ENCODE data around the gene EVX2.

Gene EVX2

DNA sequence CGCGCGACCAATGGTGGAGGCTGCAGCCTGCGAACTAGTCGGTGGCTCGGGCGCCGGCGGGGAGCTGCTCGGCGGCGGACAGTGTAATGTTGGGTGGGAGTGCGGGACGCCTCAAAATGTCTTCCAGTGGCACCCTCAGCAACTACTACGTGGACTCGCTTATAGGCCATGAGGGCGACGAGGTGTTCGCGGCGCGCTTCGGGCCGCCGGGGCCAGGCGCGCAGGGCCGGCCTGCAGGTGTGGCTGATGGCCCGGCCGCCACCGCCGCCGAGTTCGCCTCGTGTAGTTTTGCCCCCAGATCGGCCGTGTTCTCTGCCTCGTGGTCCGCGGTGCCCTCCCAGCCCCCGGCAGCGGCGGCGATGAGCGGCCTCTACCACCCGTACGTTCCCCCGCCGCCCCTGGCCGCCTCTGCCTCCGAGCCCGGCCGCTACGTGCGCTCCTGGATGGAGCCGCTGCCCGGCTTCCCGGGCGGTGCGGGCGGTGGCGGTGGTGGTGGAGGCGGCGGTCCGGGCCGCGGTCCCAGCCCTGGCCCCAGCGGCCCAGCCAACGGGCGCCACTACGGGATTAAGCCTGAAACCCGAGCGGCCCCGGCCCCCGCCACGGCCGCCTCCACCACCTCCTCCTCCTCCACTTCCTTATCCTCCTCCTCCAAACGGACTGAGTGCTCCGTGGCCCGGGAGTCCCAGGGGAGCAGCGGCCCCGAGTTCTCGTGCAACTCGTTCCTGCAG lies 39.1 kb upstream of the EVX2 start, which contains the start of gene HOXD9:
Gene HOXD9, plus strand, starts transcription at position 37 of the 728 bp plus-strand sequence. Its CDS starts 50 bp downstream, at position 87.
- CTCF ChIA-PET: interaction anchor here (1.4 kb wide), 1 partner anchor 12 kb away, joined by 7 read pairs; no protein-coding TSS in a partner anchor
- Histone ChIP-seq H3K9me3 (ENCODE audit: control insufficient read depth, insufficient read depth, low read depth, low read length) (no peaks in the 10 kb centered on the region), H3K27ac (ENCODE audit: extremely low read depth, low read depth, low read length) (no peak within 1 kb of the TSS), H3K36me3 (ENCODE audit: control insufficient read depth in 2 of 2, insufficient read depth in 1 of 2, low read length in 2 of 2) (peaks cover 5 to 72% of the 10 kb centered on the region in 2 experiments; a peak in 2 of 3 replicates), H3K4me1 (ENCODE audit: control insufficient read depth, insufficient read depth, low read length) (no peaks in the 10 kb centered on the region; the same call in 1 of the 2 replicates), H3K4me3 (ENCODE audit: low read depth, low read length) (no peak within 1 kb of the TSS)
- TF ChIP-seq ZNF391 (tag by site-specific recombination; IDR thresholded peaks at IDR 0.05; ENCODE audit: borderline replicate concordance, low read depth): no peak
- TF ChIP-seq SCRT1 (tag by site-specific recombination; IDR thresholded peaks at IDR 0.05; ENCODE audit: borderline replicate concordance): no peak
- TF ChIP-seq ZNF621 (tag by site-specific recombination; IDR thresholded peaks at IDR 0.05): no peak
- TF ChIP-seq ZNF146 (tag by site-specific recombination; IDR thresholded peaks at IDR 0.05): no peak
- TF ChIP-seq, protein P1, sequence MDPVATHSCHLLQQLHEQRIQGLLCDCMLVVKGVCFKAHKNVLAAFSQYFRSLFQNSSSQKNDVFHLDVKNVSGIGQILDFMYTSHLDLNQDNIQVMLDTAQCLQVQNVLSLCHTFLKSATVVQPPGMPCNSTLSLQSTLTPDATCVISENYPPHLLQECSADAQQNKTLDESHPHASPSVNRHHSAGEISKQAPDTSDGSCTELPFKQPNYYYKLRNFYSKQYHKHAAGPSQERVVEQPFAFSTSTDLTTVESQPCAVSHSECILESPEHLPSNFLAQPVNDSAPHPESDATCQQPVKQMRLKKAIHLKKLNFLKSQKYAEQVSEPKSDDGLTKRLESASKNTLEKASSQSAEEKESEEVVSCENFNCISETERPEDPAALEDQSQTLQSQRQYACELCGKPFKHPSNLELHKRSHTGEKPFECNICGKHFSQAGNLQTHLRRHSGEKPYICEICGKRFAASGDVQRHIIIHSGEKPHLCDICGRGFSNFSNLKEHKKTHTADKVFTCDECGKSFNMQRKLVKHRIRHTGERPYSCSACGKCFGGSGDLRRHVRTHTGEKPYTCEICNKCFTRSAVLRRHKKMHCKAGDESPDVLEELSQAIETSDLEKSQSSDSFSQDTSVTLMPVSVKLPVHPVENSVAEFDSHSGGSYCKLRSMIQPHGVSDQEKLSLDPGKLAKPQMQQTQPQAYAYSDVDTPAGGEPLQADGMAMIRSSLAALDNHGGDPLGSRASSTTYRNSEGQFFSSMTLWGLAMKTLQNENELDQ (tag by site-specific recombination; IDR thresholded peaks at IDR 0.05; ENCODE audit: low read depth): no peak
- TF ChIP-seq ZFHX2 (tag by site-specific recombination; conservative IDR thresholded peaks at IDR 0.05): peak; percentile 20; the same call in 1 of the 2 replicates
- no peak for TF ChIP-seq ZNF19 (tag by site-specific recombination; IDR thresholded peaks at IDR 0.05; ENCODE audit: low read depth)
- TF ChIP-seq, protein P2, sequence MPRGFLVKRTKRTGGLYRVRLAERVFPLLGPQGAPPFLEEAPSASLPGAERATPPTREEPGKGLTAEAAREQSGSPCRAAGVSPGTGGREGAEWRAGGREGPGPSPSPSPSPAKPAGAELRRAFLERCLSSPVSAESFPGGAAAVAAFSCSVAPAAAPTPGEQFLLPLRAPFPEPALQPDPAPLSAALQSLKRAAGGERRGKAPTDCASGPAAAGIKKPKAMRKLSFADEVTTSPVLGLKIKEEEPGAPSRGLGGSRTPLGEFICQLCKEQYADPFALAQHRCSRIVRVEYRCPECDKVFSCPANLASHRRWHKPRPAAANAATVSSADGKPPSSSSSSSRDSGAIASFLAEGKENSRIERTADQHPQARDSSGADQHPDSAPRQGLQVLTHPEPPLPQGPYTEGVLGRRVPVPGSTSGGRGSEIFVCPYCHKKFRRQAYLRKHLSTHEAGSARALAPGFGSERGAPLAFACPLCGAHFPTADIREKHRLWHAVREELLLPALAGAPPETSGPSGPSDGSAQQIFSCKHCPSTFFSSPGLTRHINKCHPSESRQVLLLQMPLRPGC (tag by site-specific recombination; IDR thresholded peaks at IDR 0.05): no peak
- TF ChIP-seq ZNF223 (tag by site-specific recombination; IDR thresholded peaks at IDR 0.05): no peak
- TF ChIP-seq ZNF514 (tag by site-specific recombination; IDR thresholded peaks at IDR 0.05): no peak
- no peak for TF ChIP-seq ZBTB48 (tag by site-specific recombination; IDR thresholded peaks at IDR 0.05)
- TF ChIP-seq ZNF138 (tag by site-specific recombination; IDR thresholded peaks at IDR 0.05; ENCODE audit: borderline replicate concordance): no peak
- 0 out of 2 replicates have a peak, but pooled peaks have one; percentile 66 for TF ChIP-seq ZNF202 (tag by site-specific recombination; IDR thresholded peaks at IDR 0.05; ENCODE audit: borderline replicate concordance)
- no peak for TF ChIP-seq GLIS1 (tag by site-specific recombination; IDR thresholded peaks at IDR 0.05)
- POLR2A ChIA-PET: no interaction called here

DNA sequence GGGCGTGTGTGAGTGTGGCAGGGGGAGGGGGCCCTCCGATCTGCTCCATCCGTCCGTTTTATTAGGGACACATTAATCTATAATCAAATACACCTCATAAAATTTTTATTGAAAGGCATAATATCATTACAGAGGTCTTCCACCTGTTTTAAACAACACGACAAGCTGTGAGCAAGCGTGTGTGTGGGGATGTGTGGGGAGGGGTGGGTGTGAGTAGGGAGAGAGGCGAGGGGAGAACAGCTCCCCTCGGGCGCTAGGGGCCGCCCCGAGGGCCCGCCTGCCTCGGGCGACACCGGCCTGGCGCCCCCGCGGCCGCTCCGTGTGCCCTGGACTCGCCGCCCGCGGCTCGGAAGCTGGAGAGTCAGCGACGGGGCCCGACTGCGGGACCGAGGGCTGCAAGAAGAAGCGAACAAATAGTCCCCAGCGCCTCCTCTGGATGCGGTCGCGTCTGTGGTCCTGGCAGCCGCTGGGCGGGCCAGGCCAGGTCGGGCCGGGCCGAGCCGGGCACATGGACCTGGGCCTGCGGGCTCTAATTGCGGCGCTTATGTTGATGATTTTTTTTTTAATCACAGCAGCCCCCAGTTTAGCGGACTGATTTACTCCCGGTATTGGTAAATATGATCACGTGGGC lies 38.4 kb upstream of the EVX2 start:
- H3K27ac ChIP-seq (ENCODE audit: extremely low read depth, low read depth, low read length): no peak overlapping the region
- ChIA-PET CTCF (interaction anchor here (1.4 kb wide), 1 partner anchor 11 kb away, joined by 7 read pairs; no protein-coding TSS in a partner anchor), POLR2A (no interaction called here)
- H3K4me3 ChIP-seq (ENCODE audit: low read depth, low read length): no peak overlapping the region
- TF ChIP-seq ZNF747 (tag by site-specific recombination; IDR thresholded peaks at IDR 0.05): no peak
- no peak for TF ChIP-seq SCRT2 (tag by site-specific recombination; IDR thresholded peaks at IDR 0.05)
- no peak for TF ChIP-seq YY1 (tag by site-specific recombination; IDR thresholded peaks at IDR 0.05)
- no peak for TF ChIP-seq ZNF248 (tag by site-specific recombination; IDR thresholded peaks at IDR 0.05)
- TF ChIP-seq ZNF157 (tag by site-specific recombination; IDR thresholded peaks at IDR 0.05): no peak
- TF ChIP-seq ZNF701 (tag by site-specific recombination; IDR thresholded peaks at IDR 0.05): no peak
- TF ChIP-seq ZNF501 (tag by site-specific recombination; IDR thresholded peaks at IDR 0.05): no peak
- TF ChIP-seq, protein P3, sequence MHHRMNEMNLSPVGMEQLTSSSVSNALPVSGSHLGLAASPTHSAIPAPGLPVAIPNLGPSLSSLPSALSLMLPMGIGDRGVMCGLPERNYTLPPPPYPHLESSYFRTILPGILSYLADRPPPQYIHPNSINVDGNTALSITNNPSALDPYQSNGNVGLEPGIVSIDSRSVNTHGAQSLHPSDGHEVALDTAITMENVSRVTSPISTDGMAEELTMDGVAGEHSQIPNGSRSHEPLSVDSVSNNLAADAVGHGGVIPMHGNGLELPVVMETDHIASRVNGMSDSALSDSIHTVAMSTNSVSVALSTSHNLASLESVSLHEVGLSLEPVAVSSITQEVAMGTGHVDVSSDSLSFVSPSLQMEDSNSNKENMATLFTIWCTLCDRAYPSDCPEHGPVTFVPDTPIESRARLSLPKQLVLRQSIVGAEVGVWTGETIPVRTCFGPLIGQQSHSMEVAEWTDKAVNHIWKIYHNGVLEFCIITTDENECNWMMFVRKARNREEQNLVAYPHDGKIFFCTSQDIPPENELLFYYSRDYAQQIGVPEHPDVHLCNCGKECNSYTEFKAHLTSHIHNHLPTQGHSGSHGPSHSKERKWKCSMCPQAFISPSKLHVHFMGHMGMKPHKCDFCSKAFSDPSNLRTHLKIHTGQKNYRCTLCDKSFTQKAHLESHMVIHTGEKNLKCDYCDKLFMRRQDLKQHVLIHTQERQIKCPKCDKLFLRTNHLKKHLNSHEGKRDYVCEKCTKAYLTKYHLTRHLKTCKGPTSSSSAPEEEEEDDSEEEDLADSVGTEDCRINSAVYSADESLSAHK (tag by site-specific recombination; IDR thresholded peaks at IDR 0.05): no peak
- no peak for TF ChIP-seq ZNF169 (tag by site-specific recombination; IDR thresholded peaks at IDR 0.05)
- H3K4me1 ChIP-seq (ENCODE audit: control insufficient read depth, insufficient read depth, low read length): no peaks in the 10 kb centered on the region; the same call in 1 of the 2 replicates
- peaks cover 5 to 79% of the 10 kb centered on the region in 2 experiments; a peak in 2 of 3 replicates for H3K36me3 ChIP-seq (ENCODE audit: control insufficient read depth in 2 of 2, insufficient read depth in 1 of 2, low read length in 2 of 2)
- H3K9me3 ChIP-seq (ENCODE audit: control insufficient read depth, insufficient read depth, low read depth, low read length): no peaks in the 10 kb centered on the region
